Fibroblast of skin of scalp (primary cell): ENCODE data around the gene TSC2.

ENCODE experiments used
- DNase-seq: peaks from one replicate; pipeline ENCODE4 v3.0.0-alpha.2; 2013

The TSC2 gene

DNA sequence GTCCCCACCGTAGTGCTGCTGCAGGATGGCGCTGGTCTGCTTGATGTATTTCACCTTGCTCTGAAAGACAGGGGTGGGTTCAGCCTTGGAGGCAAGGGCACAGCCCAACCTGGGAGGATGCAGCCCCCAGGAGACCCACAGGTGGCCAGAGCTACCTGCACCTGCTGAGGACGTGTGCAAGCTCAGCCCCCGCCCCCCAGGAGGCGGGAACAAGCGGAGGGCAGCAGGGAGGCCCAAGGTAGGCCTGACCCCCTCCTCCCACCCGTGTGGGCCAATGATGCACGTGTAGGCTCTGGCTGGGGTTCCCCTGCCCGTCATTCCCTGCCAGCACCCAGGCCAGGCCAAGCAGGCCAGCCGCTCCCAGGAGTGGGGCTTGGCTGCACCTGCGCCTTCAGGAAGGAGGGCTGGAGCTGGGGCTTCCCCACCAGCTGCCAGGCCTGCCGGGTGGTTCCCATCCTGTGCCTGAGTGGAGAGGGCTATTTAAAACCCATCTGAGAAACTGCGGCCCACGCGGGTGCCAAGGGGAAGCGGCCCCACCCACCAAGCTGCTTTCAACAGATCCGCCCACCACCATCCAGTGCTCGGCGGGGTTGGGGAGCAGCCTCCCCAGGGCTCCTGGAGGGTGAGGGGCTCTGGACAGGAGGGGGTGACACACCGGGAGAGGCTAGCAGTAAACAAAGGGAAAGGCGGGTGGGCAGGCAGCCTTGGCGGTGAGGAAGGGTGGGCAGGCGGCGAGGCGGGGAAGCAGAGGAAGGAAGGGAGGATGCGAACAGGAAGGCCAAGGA lies 3.9 kb upstream of the TSC2 start:
- DNase-seq = no peak

- no peak for DNase-seq
Observed at GRCh38 chr16:2044541-2044940, 3.2 kb upstream of the TSC2 start.

DNA sequence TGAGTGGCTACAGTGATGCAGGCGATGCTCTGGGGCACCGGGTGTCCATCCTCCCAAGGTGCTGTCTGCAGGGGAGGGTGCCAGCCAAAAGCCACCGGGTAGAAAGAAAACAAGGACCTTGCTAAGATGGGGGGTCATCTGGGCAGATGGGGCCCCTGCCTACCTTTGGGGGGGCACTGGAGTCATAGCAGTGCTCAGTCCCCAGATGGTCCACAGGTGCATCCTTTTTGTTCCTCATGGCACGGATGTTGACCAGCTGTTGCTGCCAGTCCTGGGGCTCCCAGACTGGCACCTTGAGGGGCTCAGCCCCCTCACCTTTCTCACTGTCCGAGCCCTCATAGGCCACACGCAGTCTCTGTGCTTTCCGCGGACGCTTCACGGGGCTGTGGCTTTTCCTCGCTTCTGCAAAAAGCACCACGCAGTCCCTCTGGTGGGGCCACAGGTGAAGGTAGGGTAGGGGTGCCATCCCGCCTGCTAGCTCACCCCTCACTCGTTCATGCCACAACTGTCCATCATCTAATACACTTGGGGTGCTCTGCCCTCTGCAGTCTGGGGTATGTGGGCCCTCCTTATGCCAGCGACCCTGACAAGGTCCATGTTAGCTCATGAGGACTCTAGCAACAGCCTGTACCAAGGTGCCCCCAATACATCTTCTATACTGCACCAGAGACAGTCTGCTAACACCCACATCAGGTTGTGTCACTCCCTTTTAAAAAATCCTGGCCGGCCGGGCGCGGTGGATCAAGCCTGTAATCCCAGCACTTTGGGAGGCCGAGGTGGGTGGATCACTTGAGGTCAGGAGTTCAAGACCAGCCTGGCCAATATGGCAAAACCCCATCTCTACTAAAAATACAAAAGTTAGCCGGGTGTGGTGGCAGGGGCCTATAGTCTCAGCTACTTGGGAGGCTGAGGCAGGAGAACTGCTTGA lies 1.6 kb upstream of the TSC2 start:
- DNase-seq = no peak

GRCh38 chr16:2046893-2047329 lies 874 bp upstream of the TSC2 start:
- no peak for DNase-seq

- no peak for DNase-seq
Observed at GRCh38 chr16:2048116-2048543, 345 bp downstream of the TSC2 start.

DNA sequence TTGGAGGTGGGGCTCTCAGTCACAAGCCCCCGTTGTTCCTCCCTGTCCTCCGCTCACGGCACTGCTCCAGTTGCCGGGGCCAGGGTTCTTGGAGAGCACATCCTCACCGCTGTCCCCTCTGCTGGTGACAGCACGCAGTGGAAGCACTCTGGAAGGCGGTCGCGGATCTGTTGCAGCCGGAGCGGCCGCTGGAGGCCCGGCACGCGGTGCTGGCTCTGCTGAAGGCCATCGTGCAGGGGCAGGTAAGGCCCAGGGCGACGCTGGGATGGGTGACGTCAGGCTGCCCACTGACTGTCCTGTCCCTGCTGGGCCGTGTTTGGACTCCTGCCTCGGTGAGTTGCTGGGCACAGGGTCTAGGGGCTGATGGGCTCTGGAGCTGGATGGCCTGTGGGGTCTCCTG lies 5.4 kb downstream of the TSC2 start:
- no peak for DNase-seq

DNA sequence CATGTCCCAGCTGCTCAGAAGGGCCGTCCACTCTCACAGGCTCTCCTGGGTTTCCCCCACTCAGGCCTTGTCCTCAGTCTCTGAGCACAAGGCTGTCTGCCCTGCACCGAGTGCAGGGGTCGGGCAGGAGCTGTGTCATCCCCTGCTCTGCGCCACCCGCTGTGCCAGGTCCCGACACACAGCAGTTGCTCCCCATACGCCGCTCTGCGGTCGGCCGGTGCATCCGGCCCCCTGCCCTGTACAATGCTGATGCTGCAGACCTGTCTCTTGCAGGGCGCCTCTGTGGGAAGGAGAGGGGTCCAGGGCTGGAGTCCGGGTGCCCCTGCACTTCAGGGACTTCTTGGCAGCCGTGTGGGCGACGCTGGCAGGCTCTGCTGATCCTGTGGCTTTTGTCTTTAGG lies 6.1 kb downstream of the TSC2 start:
- DNase-seq = no peak

GRCh38 chr16:2054543-2055245 lies 6.9 kb downstream of the TSC2 start:
- DNase-seq = no peak

- DNase-seq = peak; percentile 38
Observed at GRCh38 chr16:2056077-2056476, 8.3 kb downstream of the TSC2 start.

DNA sequence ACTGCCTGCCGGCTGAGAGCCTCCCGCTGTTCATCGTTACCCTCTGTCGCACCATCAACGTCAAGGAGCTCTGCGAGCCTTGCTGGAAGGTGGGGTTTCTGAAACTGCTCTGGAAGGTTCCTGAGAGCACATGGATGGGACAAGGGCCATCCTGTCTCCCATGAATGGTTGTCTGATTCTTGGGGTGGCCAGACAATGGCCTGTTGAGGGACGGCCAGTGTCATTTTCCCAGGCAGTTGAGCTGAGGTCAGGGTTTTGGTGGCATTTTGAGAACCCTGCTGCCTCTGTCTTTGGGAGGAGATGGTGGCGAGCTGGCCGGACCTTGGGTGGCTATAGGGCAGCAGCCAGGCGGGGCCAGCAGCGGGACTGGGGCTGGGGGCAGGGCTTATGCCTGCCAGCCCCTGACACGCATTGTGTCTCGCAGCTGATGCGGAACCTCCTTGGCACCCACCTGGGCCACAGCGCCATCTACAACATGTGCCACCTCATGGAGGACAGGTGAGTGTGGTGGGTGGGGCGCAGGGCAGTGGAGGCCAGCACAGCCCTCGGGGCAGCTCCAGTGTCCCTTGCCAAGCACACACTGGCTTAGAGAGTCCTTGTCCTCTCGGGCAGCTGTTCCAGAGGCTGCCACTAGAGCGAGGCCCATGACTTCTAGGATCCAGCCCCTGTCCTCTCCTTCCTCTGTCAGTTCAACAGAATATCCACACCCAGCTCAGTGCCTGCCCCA lies 9.1 kb downstream of the TSC2 start:
- no peak for DNase-seq

DNA sequence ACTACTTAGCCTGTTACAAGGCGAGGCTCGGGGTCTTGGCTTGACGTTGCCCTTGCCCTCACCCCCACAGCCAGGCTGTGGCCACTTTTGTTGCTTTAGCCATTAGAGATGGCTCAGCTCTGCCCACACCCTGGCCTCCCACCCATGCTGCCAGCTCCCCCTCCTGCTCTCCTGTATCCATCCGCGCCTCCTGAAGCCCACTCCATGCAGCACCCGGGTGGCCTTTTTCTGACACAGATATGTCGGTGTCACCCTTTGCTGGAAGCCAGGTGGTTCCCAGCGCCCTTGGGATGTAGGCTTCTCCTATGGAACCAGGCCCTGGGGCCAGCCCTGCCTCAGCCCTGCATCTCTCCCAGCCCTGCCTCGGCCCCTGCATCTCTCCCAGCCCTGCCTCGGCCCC lies 9.7 kb downstream of the TSC2 start:
- DNase-seq = no peak

GRCh38 chr16:2058420-2058819 lies 10.6 kb downstream of the TSC2 start:
- DNase-seq = no peak

- DNase-seq = no peak
Observed at GRCh38 chr16:2058872-2059271, 11.1 kb downstream of the TSC2 start.

- DNase-seq = no peak
Observed at GRCh38 chr16:2060346-2060745, 12.6 kb downstream of the TSC2 start.

DNA sequence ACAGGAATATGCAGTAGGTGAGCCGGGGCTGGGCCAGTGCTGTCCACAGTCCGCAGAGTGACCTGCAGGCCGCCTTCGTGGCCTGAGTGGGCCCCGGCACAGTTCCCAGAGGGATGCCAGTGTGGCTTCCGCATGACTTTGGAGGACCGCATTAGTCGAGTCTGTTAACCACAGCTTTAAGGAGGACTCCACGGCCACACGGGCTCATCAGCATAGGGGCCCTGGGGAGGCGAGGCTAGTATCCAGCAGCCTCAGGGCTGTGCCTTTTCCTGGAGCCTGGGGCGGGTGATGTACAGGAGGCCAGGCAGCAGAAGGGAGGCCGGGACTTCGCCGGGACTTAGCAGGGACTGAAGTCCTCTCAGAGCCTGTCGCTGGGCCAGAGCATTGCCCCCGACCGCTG lies 13.2 kb downstream of the TSC2 start:
- no peak for DNase-seq

GRCh38 chr16:2061526-2061925 lies 13.7 kb downstream of the TSC2 start:
- no peak for DNase-seq

- DNase-seq = no peak
Observed at GRCh38 chr16:2062801-2063200, 15.0 kb downstream of the TSC2 start.

GRCh38 chr16:2063861-2064260 lies 16.1 kb downstream of the TSC2 start:
- DNase-seq = no peak

DNA sequence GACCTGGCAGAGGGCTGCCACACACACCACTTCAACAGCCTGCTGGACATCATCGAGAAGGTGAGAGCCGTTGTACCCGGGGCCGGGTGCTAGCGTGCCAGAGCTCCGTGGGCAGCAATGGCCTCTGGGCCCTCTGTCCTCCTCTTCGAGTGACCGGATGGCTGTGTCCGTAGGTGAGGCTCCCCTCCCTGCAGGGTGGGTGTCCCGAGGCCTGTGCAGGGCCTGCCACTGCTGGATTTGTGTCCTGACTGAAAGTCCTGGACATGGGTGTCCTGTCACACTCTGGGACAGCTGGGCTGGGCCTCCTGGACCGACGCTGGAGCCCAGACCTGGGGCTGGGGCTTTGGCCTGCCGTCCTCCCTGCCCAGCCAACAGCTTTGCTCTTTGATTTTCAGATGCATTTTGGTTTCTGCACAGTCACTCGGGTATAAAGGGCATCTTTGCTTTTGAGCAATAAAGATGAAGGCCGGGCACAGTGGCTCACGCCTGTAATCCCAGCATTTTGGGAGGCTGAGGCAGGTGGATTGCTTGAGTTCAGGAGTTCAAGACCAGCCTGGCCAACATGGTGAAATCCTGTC lies 16.7 kb downstream of the TSC2 start:
- DNase-seq = no peak

GRCh38 chr16:2066139-2066538 lies 18.4 kb downstream of the TSC2 start:
- no peak for DNase-seq

DNA sequence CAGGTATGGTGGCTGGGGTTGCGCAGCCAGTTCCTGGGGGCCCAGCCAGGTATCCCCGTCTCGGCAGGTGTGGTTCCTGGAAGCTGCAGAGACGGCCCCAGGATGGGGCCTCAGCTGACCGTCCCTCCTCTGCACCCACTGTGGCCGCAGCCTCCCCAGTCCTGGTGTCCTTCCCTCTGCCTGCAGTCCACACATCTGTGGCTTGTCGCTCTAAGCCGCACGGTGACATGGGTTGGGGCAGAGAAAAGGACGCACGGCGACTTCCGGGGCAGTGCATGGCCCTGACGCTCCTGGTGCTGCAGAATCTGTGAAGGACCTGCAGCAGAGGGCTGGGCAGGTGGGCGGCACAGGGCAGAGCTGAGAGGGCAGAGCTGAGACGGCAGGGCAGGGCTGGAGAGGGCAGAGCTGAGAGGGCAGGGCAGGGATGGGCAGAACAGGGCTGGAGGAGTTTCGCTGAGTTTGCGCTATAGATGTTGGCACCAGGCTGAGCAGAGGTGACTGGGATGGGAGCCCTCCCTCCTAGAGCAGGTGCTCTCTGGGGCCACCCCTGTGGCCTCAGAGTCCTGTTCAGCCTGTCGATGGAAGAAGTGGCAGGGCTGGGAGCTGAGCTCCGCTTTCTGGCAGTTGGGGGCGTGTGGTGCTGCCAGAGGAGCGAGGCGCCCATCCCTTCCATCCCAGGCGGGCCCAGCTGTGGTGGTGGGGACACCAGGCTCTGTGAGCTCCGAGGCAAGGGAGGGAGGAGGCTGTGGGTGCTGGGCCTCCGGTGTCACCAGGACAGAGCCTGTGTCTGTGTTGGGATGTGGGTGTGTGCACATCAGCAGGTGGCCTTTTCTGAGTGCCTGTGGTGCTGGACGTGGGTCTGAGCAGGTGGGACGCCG lies 23.0 kb downstream of the TSC2 start:
- DNase-seq = no peak
